ENCODE results near the gene MCTP1.
"Not testable (repeated sequence)": the region's sequence is repeated elsewhere in the genome, so short reads cannot be mapped to it uniquely, and the experiment has no call there.

The MCTP1 gene

GRCh38 chr5:95184924-95185323 lies 100.0 kb downstream of the MCTP1 start:
- FAIRE-seq (no peak), DNase-seq (ENCODE audit: low spot score) (no peak)

GRCh38 chr5:95181644-95182043 lies 103.2 kb downstream of the MCTP1 start:
- DNase-seq (ENCODE audit: low spot score) (no peak), FAIRE-seq (no peak)

- FAIRE-seq, result no peak
- peak; percentile 5 for DNase-seq (ENCODE audit: low spot score)
Observed at GRCh38 chr5:95178046-95178651, 106.7 kb downstream of the MCTP1 start.

- no peak for FAIRE-seq
- DNase-seq (ENCODE audit: low spot score), result no peak
Observed at GRCh38 chr5:95177456-95177855, 107.4 kb downstream of the MCTP1 start.

- FAIRE-seq (no peak), DNase-seq (ENCODE audit: low spot score) (no peak)
Observed at GRCh38 chr5:95175106-95175505, 109.8 kb downstream of the MCTP1 start.

- FAIRE-seq, result no peak
Observed at GRCh38 chr5:95172659-95173058, 112.2 kb downstream of the MCTP1 start.

GRCh38 chr5:95164861-95165260 lies 120.0 kb downstream of the MCTP1 start:
- DNase-seq (ENCODE audit: low spot score) (no peak), FAIRE-seq (no peak)

More at GRCh38 chr5:95172659-95173058, 112.2 kb downstream of the MCTP1 start:
- DNase-seq (ENCODE audit: low spot score), result no peak

GRCh38 chr5:95163079-95163478 lies 121.8 kb downstream of the MCTP1 start:
- no peak for DNase-seq (ENCODE audit: low spot score)

GRCh38 chr5:95162231-95162992 lies 122.5 kb downstream of the MCTP1 start:
- DNase-seq (ENCODE audit: low spot score) (no peak), FAIRE-seq (no peak)

More at GRCh38 chr5:95163079-95163478, 121.8 kb downstream of the MCTP1 start:
- FAIRE-seq, result no peak

- no peak for FAIRE-seq
- DNase-seq (ENCODE audit: low spot score), result no peak
Observed at GRCh38 chr5:95159603-95160002, 125.3 kb downstream of the MCTP1 start.

- FAIRE-seq (no peak), DNase-seq (ENCODE audit: low spot score) (no peak)
Observed at GRCh38 chr5:95155888-95156287, 129.0 kb downstream of the MCTP1 start.

- no peak for DNase-seq (ENCODE audit: low spot score)
- no peak for FAIRE-seq
Observed at GRCh38 chr5:95153511-95153910, 131.4 kb downstream of the MCTP1 start.

GRCh38 chr5:95152535-95152934 lies 132.4 kb downstream of the MCTP1 start:
- no peak for DNase-seq (ENCODE audit: low spot score)
- FAIRE-seq, result no peak

- FAIRE-seq (no peak), DNase-seq (ENCODE audit: low spot score) (no peak)
Observed at GRCh38 chr5:95152131-95152530, 132.8 kb downstream of the MCTP1 start.

GRCh38 chr5:95151694-95152093 lies 133.2 kb downstream of the MCTP1 start:
- DNase-seq (ENCODE audit: low spot score) (no peak), FAIRE-seq (no peak)

GRCh38 chr5:95149387-95149786 lies 135.5 kb downstream of the MCTP1 start:
- FAIRE-seq, result no peak
- no peak for DNase-seq (ENCODE audit: low spot score)

GRCh38 chr5:95148453-95148852 lies 136.4 kb downstream of the MCTP1 start:
- DNase-seq (ENCODE audit: low spot score) (no peak), FAIRE-seq (no peak)

GRCh38 chr5:95143858-95144257 lies 141.0 kb downstream of the MCTP1 start:
- FAIRE-seq; DNase-seq (ENCODE audit: low spot score): not testable (repeated sequence)

GRCh38 chr5:95142145-95142544 lies 142.7 kb downstream of the MCTP1 start:
- FAIRE-seq, result no peak
- no peak for DNase-seq (ENCODE audit: low spot score)

- DNase-seq (ENCODE audit: low spot score), result no peak
- no peak for FAIRE-seq
Observed at GRCh38 chr5:95141141-95141540, 143.8 kb downstream of the MCTP1 start.

GRCh38 chr5:95134326-95134725 lies 150.6 kb downstream of the MCTP1 start:
- FAIRE-seq, result no peak
- no peak for DNase-seq (ENCODE audit: low spot score)

- FAIRE-seq, result no peak
Observed at GRCh38 chr5:95132096-95132495, 152.8 kb downstream of the MCTP1 start.

GRCh38 chr5:95130941-95131340 lies 154.0 kb downstream of the MCTP1 start:
- FAIRE-seq, result no peak
- DNase-seq (ENCODE audit: low spot score), result no peak

More at GRCh38 chr5:95132096-95132495, 152.8 kb downstream of the MCTP1 start:
- DNase-seq (ENCODE audit: low spot score), result no peak
